NCI-H146 treated with DMSO at 0.1 percent for 48 hours (cell line): ENCODE data around the gene PWWP2B.

Experiments
- DNase-seq: peaks from one replicate; lab custom pipeline; 2025; ENCODE audit not compliant: unreplicated experiment; lab: John Stamatoyannopoulos, UW

PWWP2B gene

DNA sequence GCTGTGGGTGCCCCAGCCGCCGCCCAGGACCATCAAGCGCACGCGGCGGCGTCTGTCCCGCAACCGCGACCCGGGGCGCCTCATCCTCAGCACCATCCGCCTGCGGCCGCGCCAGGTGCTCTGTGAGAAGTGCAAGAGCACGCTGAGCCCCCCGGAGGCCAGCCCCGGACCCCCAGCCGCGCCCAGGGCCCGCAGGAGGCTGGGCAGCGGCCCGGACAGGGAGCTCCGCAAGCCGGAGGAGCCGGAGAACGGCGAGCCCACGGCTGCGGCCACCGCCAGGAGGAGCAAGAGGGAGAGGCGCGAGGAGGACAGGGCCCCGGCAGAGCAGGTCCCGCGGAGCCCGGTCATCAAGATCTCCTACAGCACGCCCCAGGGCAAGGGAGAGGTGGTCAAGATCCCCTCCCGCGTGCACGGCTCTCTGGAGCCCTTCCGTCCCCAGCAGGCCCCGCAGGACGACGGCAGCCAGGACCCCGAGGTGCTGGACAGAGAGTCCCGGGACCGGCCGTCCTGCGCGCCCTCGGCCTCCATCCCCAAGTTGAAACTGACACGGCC lies 8.0 kb downstream of the PWWP2B start:
- DNase-seq = no peak

GRCh38 chr10:132405463-132405991 lies 8.5 kb downstream of the PWWP2B start:
- DNase-seq = no peak

GRCh38 chr10:132406181-132406580 lies 9.2 kb downstream of the PWWP2B start:
- no peak for DNase-seq

DNA sequence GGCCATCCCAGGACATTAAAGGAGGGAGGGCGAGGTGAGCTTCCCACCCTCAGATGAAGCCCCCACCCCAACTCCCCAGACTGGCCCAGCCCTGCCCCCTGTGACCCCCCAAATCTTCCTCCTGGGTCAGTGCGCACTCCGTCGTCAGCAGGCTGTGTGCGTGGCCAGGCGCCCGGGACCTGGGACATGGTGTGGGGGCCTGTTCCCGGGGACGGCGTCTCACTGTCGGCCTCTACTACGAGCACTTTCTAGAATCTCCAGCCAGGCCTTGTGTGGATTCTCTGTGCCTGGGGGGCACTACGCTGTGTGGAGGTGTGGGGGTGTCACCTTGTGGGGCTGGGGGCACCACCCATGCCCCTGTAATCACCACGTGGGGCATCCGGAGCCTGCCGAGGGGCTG lies 9.8 kb downstream of the PWWP2B start:
- no peak for DNase-seq

GRCh38 chr10:132407243-132407746 lies 10.3 kb downstream of the PWWP2B start:
- DNase-seq = no peak

GRCh38 chr10:132407846-132408278 lies 10.9 kb downstream of the PWWP2B start:
- DNase-seq = no peak

GRCh38 chr10:132408367-132408781 lies 11.4 kb downstream of the PWWP2B start:
- DNase-seq = no peak

DNA sequence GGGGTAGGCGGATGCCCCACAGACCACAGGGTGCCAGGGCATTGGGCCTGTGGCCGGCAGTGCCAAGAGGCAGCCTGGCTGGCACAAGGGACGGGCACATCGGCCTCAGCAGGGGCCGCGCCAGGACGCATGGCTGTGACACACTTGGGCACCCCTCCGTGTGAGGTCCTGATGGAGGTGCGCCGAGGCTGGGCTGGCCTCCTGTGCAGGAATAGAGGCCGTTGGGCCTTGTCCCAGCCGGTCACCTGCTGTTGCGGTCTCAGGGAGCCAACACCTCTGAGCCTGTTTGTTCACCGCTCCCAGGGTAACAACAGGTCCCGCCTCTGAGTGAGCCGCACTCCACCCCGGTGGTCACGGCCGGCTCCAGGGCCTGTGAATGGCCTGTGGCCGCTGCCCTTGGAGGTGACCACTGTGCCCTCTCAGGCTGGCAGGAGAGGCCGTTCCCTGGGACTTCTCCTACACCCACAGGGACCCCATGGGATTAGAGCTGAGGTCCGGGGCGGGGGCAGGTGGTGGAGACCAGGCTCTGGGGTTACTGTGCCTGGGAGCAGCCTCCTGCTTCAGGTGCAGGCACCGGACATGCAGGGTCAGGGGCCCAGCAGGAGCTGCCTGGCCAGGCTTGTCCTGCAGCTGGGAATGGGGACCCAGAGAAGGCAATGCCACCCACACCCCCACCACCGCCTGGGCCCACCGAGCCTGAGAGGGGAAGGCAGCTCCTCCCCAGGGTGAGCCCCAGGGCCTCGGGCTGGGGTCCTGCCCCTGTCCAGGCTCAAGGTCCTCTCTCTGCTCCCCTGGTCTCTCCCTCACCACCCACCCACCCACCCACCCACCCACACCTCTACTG lies 12.0 kb downstream of the PWWP2B start:
- no peak for DNase-seq

DNA sequence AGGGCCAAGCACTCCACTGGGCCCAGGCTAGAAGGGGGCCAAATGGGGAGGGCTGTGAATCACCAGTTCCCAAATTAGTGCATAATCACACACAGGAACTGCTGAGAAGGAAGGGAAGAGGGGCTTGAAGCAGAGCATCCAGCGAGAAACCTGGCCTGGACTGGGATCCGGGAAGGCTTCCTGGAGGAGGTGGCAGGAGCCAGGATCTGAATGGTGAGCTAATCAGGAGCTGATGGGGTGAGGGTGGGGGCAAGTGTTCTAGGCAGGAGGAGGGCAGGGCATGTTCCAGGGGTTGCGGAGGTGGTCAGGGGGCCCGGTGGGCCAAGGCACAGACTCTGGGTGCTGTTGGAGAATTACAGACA lies 12.6 kb downstream of the PWWP2B start:
- DNase-seq = no peak

- no peak for DNase-seq
These were observed 13.2 kb downstream of the PWWP2B start for GRCh38 chr10:132410056-132410778.

DNA sequence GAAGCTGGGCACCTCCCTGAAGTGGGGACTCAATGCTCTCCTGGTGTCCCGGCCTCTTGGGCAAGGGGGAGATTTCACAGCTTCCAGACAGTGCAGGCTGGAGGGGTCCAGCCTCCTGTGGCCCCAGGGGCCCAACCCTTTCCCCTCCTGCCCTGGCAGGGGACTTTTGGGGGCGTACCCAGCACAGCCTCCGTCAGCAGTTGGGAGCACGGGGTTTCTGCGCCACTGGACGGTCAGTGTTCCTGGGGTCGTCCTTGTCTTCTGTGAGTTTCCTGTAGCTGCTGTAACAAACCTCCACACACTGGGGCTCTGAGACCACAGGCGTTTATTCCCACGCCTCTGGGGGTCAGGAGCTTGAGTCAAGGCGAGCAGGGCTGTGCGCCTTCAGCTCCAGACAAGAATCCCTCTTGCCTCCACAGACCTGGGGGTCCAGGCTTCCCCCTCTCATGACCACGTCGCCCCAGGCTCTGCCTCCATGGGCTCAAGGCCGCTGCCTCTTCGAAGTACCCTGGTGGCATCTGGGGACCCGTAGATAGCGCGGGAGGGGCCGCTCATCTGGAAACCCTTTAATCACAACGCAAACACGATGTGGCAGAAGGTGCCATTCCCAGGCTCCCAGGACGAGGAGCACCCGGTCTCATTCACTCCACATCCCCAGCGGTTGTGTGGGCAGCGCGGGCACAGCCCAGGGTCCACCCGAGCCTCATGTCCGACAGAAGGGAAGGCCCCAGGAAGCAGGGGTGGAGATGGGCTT lies 14.0 kb downstream of the PWWP2B start:
- DNase-seq = no peak

GRCh38 chr10:132411561-132412253 lies 14.7 kb downstream of the PWWP2B start:
- DNase-seq = no peak

DNA sequence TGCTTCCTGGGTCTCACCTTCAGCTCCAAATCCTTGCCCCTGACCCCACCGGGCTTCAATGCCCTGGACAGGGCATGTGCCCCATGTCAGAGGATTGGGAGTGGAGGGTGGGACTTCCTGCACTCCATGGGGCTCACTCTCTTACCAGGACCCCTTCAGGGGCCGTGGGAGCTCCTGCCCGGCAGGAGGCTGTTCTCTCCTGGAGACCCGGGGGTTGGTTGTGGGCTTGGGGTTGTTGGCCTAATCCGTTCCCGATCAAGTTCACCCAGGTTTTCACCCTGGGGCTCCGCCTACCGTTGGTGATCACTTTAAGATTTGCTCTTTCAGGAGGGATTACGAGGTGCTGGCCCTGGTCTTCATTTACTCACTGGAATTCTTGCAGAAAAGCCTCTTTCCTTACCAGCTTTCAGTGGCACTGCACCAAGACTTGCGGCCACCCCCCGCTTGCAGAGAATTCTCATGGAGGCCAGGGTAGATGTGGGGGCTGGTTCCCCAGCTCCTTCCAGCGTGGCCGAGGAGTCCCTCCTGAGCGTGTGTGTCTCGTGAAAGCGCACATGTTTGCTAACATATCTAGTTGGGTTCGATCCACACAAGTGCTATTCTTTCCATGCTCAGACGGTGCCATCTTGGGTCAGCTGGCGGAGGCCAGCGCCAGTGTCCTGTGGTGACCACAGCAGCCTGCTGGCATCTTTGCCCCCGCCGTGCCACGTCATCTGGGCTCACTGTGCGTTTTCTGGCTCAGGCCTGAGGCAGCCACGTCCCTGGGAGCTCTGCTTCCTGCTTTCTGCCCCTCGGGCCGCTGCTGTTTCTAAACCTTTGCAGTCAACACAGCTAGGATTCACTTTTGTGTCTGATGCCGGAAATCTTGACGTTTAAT lies 15.6 kb downstream of the PWWP2B start:
- DNase-seq = no peak

DNA sequence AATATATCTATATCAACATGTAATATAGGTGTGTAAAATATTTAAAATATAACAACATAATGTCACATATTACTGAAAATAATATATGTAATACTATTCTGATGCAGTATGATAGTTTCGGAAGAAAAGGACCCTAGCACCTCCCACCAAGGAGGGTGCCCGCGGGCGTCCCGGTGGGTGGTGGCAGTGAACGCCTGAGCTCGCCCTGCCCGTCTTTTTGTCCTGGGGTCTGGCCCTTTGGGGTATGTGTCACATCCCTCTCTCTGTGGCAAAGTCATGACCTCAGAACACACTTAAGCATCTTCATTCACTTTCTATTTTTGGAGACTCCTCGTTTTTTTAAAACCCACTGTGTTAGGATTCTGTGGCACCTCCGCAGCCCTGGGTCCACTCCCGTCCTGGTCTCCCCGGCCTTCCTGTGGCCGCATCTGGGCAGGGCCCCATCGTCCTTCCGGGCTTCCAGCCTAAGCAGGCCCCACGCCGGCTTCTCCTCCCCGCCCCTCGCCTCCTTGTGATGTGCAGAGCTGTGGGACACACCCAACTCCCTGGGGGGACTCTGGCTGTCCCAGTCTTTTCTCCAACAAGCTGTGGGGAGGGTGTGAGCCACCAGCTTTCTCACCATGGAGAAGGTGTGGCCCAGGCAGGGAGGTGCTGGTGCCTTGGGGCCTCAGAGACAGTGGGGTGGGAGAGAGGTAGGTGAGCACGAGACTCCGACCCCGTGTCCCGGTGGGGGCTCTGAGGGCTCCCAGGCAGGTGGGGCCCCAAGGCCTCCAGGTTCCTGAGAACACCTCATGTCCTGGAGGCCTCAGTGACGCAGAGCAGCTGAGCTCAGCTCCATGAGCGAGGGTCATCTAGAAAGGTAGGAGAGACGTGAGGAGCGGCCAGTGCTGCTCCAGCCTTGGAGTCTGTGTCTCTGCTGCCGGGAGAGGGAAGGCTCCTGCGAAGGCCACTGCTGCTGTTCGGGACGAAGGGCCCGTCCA lies 16.5 kb downstream of the PWWP2B start:
- DNase-seq = no peak

DNA sequence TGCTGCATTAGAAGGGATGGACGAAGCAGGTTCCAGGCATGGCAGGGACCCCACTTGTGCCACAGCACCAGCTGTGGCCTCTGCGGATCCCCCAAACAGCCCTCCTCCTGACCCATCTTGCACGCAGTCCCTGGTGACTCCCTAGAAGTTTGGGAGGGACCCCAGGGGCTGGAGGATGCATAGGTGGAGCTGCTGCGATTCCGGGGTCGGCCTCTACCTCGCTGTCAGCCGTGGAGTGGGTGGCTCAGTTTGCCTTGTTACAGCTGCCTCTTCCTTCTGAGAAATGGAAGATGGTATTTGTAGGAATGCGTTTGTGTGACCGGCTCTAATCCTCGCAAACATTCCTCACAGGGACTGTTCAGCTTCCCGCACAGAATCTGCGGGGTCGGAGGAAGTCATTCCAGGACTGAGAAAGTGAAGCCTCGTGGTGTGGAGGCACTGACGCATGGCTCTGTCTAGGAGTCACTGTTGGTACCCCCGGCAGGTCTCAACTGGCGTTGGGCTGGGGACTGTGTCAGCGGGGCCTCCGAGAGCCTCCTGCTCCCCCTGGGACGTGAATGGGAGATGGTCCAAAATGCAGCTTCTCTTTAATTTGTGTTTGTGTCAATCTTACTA lies 17.5 kb downstream of the PWWP2B start:
- no peak for DNase-seq

- no peak for DNase-seq
These were observed 18.3 kb downstream of the PWWP2B start for GRCh38 chr10:132415255-132415654.

GRCh38 chr10:132415956-132416355 lies 19.0 kb downstream of the PWWP2B start:
- DNase-seq = no peak
